ENCODE data around the gene CYB5RL.

The CYB5RL gene

GRCh38 chr1:54199151-54199764 lies 572 bp downstream of the CYB5RL start:
- DNase-seq, result no peak
- H3K27ac ChIP-seq, result peak overlapping the region; percentile 78 to 79

DNA sequence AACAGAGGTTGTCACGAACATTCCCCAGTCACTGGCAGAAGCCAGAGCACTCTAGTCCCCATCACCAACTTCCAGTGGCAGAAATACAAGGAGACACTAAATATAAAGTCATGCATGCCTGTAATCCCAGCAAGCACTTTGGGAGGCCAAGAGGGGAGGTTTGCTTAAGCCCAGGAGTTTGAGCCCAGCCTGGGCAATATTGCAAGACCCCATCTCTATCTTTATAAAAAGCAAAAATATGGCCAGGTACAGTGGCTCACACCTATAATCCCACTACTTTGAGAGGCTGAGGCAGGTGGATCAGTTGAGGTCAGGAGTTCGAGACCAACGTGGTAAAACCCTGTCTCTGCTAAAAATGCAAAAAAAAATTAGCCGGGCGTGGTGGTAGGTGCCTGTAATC lies 6.4 kb downstream of the CYB5RL start:
- Histone ChIP-seq H3K4me1 (no peaks in the 10 kb centered on the region), H3K27me3 (no peaks in the 10 kb centered on the region), H3K4me3 (no peak overlapping the region), H3K9me3 (no peaks in the 10 kb centered on the region), H3K36me3 (peaks cover 10 to 68% (median 43%) of the 10 kb centered on the region in 3 donors), H3K27ac (no peak overlapping the region)
- TF ChIP-seq, protein P1, sequence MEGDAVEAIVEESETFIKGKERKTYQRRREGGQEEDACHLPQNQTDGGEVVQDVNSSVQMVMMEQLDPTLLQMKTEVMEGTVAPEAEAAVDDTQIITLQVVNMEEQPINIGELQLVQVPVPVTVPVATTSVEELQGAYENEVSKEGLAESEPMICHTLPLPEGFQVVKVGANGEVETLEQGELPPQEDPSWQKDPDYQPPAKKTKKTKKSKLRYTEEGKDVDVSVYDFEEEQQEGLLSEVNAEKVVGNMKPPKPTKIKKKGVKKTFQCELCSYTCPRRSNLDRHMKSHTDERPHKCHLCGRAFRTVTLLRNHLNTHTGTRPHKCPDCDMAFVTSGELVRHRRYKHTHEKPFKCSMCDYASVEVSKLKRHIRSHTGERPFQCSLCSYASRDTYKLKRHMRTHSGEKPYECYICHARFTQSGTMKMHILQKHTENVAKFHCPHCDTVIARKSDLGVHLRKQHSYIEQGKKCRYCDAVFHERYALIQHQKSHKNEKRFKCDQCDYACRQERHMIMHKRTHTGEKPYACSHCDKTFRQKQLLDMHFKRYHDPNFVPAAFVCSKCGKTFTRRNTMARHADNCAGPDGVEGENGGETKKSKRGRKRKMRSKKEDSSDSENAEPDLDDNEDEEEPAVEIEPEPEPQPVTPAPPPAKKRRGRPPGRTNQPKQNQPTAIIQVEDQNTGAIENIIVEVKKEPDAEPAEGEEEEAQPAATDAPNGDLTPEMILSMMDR (IDR thresholded peaks at IDR 0.05), result no peak
- no peak for DNase-seq
- intact Hi-C loops (cut with DNase I; ENCODE audit: low total_unique reads), result no loop called here

More at GRCh38 chr1:54199151-54199764, 572 bp downstream of the CYB5RL start:
- intact Hi-C loops (cut with DNase I; ENCODE audit: low total_unique reads), result no loop called here
- Histone ChIP-seq H3K36me3 (peaks cover 10 to 25% (median 19%) of the 10 kb centered on the region in 3 donors), H3K9me3 (no peaks in the 10 kb centered on the region), H3K4me1 (peaks cover 0 to 28% (median 16%) of the 10 kb centered on the region in 4 donors), H3K27me3 (no peaks in the 10 kb centered on the region), H3K4me3 (peak overlapping the region; percentile 72 to 90)
- TF ChIP-seq, protein P1 (IDR thresholded peaks at IDR 0.05), result no peak

DNA sequence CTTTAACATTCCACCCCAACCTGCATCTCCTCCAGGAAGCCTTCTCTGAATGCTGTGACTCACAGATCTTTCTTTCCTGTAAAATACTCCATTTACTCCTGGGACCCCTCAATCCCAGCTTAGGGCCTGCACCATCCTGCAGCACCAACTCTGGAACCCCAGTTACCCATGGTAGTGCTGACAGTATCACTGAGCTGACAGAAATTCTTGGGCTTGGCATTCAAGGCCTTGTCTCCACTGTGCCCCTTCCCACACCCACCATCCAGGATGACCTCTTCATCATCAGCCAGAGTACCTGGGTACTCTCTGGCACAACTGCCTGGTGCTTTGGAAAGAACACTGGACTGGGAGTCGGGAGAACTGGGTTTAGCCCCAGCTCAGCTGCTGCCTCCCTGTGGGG lies 8.3 kb downstream of the CYB5RL start:
- TF ChIP-seq, protein P1 (IDR thresholded peaks at IDR 0.05), result no peak
- no peaks in the 10 kb centered on the region for H3K27me3 ChIP-seq
- H3K4me1 ChIP-seq, result no peaks in the 10 kb centered on the region
- intact Hi-C loops (cut with DNase I; ENCODE audit: low total_unique reads), result no loop called here
- H3K9me3 ChIP-seq, result no peaks in the 10 kb centered on the region
- no peak for DNase-seq
- no peak overlapping the region for H3K27ac ChIP-seq
- peaks cover 15 to 88% (median 51%) of the 10 kb centered on the region in 3 donors for H3K36me3 ChIP-seq
- H3K4me3 ChIP-seq, result no peak overlapping the region

GRCh38 chr1:54190526-54190925 lies 9.3 kb downstream of the CYB5RL start:
- Histone ChIP-seq H3K4me1 (no peaks in the 10 kb centered on the region), H3K27me3 (no peaks in the 10 kb centered on the region), H3K36me3 (peaks cover 13 to 94% (median 45%) of the 10 kb centered on the region in 3 donors), H3K27ac (no peak overlapping the region), H3K9me3 (no peaks in the 10 kb centered on the region), H3K4me3 (no peak overlapping the region)
- TF ChIP-seq, protein P1 (IDR thresholded peaks at IDR 0.05), result no peak
- intact Hi-C loops (cut with DNase I; ENCODE audit: low total_unique reads), result no loop called here
- DNase-seq, result no peak

GRCh38 chr1:54188291-54188690 lies 11.5 kb downstream of the CYB5RL start:
- no peaks in the 10 kb centered on the region for H3K27me3 ChIP-seq
- TF ChIP-seq, protein P1 (IDR thresholded peaks at IDR 0.05), result no peak
- H3K4me1 ChIP-seq, result no peaks in the 10 kb centered on the region
- DNase-seq, result no peak
- H3K9me3 ChIP-seq, result no peaks in the 10 kb centered on the region
- peaks cover 5 to 79% (median 33%) of the 10 kb centered on the region in 3 donors for H3K36me3 ChIP-seq
- H3K4me3 ChIP-seq, result no peak overlapping the region
- intact Hi-C loops (cut with DNase I; ENCODE audit: low total_unique reads), result no loop called here
- no peak overlapping the region for H3K27ac ChIP-seq

Data from tibial artery (tissue), 4 donors.